Superior temporal gyrus (tissue), 1 donor: ENCODE results near the gene FBN1.

Experiments used
- DNase-seq: peaks from one replicate; pipeline ENCODE4 v3.0.0-alpha.2; 2016; ENCODE audit errors: extremely low spot score

The FBN1 gene

DNA sequence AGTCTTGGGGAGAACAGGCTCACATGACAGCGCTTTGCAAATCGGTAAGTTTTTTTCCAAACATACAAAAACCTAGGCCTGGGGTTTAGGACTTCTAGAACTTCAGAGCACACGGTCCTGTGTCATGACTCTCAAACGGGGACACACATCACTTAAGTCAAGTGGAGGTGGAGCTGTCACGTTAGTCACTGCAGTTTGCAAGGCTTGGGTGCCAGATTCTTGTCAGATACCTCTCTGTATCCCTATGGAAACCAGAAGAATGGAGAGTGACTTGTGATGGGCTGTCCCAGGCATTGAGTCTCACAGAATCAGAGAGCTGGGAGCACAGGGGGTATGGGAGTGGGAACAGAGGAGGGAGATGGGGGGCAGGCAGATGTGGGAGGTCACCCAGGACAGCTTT, 249.5 kb downstream of the FBN1 start:
- no peak for DNase-seq

DNA sequence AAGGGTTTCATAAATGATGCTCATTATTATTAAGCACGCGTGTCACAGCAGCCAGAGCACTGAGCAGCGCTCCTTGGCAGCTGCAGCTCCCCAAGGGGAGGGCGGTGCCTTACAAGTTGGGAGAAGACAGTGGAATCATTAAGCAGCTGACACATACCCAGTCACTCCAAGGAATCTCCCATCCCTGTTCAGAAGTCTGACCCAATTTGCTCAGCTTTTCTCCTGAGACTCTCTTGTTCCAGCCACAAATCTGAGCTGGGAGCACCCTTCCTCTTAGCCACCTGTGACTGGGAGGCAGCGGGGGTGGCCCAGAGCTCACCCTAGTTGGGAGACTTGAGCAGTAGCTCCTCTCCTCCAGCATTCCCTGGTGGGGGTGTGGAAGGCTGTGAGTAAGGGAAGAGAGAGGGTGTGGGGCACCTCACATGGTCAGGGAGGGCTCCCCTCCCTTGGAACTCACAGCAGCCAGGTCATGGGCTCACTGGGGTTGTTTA, 249.9 kb downstream of the FBN1 start:
- DNase-seq, result no peak

DNA sequence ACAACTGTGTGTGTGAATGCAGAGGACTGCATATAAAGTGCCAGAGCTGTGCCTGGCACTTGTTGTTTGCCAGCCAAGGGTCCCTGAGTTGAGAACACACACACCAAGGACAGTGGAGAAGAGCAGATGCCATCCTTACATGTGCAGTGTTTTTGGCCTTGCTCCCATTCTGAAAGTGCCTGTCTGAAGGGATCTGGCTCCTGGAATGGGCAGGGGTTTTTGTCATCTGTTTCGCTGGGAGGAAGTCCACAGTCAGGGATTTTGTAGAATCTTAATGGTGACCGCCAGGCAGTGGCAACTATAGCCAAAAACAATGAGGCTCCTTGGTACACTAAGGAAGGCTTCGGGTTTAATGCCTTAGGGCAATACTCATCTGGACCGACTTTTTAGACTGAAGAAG, 250.5 kb downstream of the FBN1 start:
- DNase-seq, result no peak

DNA sequence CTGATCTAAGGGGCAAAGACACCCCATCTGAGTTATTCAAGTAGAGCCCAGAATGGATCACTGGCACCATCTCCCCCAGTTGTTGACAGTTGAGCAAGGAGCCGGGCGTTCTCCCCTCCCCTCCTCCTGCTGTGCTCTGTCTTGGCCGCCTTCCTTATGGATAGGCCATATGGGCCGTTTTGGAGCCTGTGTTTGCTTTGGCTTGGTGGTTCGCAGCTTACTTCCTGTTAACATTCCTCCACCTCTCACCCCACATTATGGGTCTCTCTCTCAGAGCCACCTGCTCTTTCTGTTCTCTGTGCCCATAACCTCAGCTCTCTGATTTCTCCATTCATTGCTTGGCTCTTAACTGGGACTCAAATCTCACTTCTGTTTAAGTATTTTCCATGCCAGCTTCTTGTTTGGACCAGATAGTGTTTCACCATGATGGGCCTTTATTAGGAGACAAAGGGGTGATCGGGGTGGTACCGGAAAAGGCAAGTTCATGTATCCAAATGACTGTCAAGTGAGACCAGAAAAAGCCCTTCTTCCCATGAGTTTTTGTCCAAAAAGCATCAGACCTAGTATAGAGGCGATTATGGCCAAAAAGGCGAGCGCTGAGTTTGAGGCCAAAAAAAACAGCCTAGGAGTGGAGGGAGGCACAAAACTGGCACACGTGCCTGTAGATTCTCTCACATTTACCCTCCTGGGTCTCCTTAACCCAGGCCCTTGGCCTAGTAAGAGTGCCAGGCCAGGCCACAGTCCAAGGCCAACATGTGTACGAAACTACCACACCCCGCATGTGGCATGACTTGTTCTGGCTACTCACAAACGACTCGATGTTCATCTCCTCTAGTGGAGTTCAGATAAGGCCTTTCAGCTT, 251.6 kb downstream of the FBN1 start:
- no peak for DNase-seq

DNA sequence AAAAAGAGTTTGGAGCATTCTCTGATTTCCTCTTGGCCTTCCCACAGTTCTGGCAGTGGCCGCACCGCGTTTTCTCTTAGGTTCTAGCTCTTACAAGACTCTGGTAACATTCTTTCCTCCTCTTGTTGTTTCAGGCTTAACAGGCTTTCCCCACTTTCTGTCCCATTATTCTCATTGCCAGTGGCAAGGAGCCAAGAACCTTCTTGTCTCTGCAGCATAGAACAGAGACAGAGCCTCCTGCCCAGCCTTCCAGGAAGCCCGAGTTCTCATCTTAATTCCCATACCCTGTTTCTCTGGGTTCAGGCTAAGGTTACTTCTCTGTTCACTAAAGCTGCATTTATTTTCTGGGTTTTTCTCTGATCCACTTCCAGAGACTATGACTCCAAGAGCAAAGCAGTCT, 253.2 kb downstream of the FBN1 start:
- no peak for DNase-seq

DNA sequence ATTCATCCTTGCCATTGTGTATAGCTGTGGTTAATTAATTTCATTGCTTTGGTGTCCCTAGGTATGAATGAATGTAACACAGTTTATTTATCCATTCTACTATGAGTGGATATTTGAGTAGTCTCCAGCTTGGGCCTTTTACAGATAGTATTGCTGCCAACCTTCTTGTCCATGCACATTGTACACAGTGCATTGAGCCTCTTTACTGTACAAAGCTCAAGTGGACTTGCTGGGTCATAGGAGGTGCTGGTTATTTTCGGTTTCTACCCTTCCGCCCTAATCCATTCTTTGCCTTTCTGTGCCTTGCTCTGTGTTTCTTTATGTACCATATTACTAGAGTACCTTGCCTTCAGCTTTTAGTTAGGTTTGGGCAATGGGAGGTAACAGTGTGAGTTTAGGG, 253.6 kb downstream of the FBN1 start:
- no peak for DNase-seq

DNA sequence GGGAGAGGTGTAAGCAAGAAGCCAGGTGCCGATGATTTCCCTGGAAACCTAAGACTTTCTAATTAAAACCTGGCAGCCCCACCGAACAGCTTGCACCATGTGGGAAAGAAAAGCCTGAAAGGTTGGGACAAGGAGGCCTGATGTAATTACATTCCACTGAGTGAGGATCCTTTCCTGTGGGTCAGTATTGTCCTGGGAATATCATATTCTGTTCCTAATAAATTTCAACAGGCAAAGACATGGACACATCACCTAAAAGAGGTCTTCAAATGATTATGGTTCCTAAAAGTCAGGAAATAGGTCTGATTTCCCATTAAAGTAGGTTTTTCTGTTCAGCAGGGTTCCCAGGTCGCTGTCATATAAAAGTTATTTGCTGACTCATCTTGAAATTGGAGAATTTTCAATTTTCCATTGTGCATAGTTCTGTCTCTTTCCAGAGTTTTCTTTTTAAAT, 255.8 kb downstream of the FBN1 start:
- no peak for DNase-seq

DNA sequence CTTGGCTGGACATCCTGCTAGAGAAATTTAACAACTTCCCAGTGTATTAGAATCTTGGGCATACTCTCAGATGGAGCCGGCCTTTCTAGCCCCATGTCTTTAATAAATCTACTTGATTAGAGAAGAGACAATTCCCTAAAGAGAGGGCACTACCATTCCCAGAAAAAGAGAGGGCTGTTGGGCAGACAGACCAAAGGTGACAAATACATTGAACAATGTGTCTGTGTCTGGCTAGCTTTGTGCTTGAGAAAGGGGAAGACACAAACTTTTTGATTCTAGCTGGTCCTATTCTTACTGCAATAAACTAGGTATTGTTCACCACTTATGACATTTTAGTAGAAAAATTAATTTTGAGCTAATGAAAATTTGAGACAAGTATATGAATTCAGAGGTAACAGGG, 256.6 kb downstream of the FBN1 start:
- no peak for DNase-seq

DNA sequence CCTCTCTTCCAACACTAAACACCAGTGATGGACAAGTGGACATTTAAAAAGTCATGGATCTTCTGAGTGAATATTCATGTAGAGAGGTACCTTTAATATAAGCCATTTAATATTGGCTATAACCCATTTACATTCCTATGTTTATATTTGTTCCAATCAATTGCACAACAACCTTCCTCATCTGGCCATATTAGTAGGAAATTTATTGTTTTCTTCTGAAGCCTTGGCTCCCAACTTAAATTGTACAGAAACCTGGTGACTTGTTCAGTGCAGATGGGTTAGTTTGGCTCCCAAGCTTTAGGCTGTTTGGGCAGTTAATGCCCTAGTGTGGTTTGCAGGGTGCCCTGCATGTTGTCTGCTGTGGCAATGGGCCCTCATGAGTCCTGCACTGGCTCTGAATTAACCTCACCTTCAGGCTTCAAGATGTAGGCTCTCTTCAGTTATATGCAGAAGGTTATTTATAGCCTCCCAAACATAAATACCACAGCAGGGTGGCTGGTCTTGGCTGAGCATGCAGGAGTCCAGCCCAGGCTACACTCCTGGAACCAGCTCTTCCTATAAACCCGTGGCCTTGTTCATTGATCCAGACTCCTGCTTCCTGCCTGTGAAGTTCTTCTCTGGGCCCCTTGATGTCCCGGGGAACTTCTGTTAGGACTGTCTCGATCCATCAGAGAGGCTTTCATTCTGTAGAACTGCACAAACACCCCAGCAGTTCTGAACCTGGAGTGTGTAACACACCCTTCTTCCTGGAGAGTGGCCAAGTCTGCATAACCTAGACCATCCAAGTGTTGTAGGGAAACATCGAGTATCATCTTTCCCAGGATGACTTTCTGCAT, 257.3 kb downstream of the FBN1 start:
- no peak for DNase-seq

DNA sequence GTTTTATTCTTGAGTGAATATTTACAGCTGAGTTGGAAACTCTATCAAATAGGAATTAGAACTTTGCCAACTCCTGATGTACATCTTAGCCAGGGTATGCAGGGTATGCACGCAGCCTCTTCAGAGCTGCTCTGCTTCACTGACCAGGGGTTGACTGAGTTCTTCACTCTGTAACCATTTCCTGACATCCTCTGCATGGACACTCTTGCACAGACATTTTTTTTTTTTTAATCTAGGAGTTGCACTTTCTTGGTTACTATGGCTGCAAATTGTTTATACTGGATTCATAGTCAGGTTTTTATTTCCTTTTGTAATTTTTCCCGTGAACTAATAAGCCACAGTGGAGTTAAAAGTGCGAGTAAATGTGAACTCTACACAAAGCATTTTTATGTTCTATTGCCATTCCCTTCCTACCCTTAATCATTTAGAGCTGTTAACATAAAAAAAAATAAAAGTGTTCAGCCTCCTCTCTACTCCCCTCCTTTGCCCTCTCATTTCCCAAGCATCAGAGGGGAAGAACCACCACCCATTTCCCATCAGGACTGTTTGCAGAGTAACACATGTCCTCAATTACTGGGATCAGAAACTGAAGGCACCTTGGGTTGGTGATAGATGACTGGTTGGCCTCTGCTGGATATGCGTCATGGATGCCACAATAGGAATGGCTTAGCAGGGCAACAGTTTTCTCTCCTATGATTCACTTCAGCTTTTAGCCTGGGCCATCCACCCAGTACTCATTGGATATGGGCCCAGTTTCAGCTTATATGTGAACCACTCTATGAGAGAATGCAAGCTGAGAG, 260.3 kb downstream of the FBN1 start:
- DNase-seq, result no peak

DNA sequence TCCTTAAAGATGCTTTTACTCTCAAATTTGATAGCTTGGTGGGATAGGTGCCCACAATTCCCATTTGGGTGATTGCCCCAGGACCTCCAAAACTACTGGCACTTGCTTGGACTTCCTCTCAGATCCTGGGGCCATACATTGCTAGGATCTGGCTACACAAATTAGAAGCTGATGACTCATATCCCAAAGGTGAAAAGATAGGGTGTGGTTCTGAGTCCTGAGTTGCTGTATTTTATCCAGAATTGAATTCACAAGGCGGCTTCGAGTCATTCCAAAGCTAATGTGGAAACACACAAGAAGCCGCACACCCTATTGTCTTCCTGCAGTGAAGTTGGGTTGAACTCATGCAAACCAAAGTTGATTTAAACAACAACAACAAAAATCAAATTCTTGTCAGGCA, 260.9 kb downstream of the FBN1 start:
- no peak for DNase-seq

DNA sequence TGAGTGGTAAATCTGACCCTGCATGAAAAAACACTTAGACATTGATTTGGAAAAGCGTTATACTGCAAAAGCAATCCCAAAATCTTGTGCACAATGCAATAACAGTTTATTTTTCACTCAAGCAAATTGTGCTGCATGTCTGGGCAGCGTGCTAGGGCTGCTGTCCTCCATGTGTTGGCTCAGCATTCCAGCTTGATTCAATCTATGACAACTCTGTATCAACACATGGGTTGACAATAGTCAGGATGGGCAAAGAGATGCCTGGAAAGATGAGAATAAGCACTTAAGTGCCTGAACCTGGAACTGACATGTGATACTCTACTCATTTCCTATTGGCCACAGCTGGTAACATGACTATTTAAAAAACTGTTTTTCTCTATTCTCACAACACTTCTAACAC, 262.5 kb downstream of the FBN1 start:
- no peak for DNase-seq

DNA sequence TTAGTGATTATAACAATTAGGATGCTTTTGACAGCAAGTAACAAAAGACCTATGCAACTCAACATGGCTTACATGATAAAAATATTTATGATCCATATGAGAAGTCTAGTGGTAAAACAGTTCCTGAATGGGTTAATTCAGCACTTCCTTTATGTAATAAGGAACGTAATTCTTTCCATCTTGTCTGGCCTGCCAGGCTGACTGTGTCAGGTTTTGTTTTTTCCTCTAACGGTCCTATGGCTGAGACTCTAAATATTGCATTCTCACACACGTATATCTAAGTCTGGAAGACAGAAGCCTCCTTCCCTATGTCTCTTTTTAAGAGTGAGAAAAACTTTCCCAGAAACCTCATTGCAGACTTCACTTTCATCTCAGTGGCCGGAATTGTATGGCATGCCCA, 263.6 kb downstream of the FBN1 start:
- no peak for DNase-seq

DNA sequence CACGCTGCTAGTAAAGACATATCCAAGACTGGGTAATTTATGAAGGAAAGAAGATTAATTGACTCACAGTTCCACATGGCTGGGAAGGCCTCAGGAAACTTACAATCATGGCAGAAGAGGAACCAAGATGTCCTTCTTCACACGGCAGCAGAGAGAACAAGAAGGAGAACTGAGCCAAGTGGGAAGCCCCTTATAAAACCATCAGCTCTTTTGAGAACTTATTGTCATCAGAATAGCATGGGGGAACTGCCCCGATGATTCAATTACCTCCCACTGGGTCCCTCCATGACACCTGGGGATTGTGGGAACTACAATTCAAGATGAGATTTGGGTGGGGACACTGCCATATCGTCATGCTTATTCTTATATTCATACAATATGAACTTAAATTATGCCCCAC, 265.3 kb downstream of the FBN1 start:
- no peak for DNase-seq

DNA sequence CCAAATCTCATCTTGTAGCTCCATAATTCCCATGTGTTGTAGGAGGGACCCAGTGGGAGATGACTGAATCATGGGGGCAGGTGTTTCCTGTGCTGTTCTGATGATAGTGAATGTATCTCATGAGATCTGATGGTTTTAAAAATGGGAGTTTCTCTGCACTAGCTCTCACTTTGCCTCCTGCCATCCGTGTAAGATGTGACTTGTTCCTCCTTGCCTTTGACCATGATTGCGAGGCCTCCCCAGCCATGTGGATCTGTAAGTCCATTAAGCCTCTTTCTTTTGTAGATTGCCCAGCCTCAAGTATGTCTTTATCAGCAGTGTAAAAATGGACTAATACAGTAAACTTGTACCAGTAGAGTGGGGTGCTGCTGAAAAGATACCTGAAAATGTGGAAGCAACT, 269.7 kb downstream of the FBN1 start:
- no peak for DNase-seq

DNA sequence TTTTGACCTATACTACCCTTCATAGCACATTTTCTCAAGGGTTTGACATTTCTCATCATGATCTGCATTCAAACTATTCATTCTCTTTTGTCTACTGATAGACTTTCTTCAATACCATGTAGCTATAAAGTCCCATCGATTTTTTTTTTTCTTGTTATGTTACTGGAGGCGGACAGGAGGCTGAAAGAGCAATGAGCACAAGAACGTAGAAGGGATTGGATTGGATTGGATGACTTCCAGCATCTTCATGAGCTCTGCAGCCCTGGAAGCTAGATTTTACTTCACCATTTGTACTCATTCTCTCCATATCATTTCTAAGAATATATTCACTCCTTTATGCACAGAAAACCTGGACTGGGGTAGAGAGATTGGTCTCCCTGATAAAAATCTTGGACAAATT, 271.0 kb downstream of the FBN1 start:
- no peak for DNase-seq

DNA sequence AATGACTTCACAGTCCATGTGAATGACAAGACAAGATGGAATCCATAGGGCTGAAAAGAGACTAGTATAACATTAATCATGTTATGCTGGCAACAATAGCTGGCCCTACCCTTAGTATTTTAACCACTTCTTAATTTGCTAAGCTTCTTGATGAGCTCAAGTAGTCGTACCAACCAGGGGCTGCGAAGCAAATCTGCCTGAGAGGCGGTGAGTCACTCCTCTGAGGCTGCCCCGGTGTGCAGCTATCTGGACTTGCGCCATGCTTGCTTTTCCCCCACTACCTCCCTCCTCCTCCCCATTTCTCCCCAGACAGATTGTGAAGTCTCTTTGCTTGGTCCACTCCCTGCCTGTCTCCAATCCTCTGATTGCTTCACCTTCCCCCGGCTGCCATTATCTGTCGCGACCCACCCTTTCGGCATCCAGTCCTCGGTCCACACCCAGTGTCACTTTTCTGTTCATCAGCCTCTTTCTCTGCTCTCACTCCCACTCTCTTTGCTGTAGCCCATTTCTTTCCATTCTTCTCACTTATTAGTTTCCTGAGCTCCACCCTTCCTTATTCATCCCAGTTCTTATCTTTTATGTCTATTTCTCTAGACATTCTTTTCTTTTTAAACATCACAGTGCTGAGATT, 271.6 kb downstream of the FBN1 start:
- no peak for DNase-seq

DNA sequence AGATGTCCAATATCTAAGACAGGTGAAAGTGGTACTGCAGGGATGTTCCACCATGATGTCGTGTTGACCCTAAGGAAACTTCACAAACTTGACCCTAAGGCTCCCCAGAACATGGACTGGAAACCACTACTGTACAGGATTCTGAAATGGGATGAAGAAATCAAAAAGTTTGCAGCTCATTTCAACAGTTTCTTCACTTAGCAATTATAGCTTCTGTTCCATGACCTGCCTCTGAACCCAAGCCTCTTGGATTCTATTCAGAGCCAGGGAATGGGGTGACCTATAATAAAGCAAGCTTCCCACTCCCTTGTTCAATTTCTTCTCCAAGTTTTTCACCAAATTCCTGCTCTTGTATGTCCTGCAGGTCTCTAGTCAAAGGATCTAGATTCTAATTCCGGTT, 273.5 kb downstream of the FBN1 start:
- no peak for DNase-seq

DNA sequence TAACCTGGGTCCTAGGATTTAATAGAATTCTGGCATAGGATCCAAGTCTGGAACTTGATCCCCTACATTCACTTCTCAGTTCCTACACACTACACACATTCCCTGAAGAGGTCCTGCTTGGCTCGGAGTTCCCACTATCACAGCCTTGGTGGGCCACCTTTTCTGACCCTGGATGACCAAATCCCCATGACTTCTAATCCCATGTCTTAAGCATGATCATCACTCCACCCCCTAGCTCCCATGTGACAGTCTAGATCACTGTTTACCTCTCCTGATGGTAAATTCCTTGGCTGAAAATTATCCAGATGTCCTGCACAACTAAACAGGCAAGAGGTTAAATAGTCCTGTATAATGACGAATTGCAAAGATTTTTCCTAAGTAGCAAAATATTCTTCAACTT, 274.0 kb downstream of the FBN1 start:
- DNase-seq, result no peak

DNA sequence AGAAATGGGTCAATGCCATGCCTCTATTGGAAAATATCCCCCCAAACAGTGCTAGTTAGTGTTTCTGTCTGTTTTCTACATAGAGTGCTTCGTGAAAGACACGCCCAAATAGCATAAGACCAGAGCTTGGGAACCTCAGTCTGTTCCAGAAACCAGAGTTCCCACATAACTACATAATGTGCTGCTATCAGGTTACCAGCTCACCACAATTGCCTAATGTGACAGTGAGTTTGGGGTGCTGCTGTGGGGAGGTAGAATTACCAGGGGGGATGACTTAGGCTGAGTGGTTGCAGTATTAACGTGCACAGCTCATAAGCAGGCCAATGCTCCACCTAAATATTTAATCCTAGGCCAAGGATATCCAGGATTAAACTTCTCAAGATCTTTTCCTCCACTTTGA, 275.0 kb downstream of the FBN1 start:
- no peak for DNase-seq

DNA sequence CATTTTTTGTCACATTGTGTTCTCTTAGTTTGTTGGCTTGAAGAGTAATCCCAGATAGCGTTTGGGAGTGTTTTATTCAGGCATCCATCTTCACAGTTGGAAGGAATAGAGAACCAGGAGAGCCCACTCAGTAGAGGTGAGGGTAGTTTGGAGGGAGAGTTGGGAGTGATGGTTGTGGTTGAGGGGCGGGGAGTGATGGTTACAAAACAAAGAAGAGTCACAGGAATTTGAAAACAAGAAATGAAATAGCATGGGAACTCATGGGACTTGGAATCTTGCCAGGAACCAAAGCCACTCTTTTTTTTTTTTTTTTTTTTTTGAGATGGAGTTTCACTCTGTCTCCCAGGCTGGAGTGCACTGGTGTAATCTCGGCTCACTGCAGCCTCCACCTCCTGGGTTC, 278.0 kb downstream of the FBN1 start:
- DNase-seq, result no peak
